IPS-11a (cell line): ENCODE measurements around the gene TADA3.

Source experiments
- H3K4me3 ChIP-seq: one replicate; pipeline ENCODE4 v1.5.1; 2013; ENCODE audit warnings: low read depth, low read length, control low read depth

TADA3 gene

GRCh38 chr3:9731206-9732079 is 60.8 kb downstream of the TADA3 start, which contains the start of gene BRPF1:
Gene BRPF1 (plus strand): TSS chr3:9731735. CDS start chr3:9734141, 2,406 bp downstream.
- peak within 1 kb of the TSS; percentile 87 for H3K4me3 ChIP-seq

- peak overlapping the region; percentile 47 for H3K4me3 ChIP-seq
These were observed 61.5 kb downstream of the TADA3 start for GRCh38 chr3:9730657-9731205.
